PC-9 (cell line): ENCODE data around the gene MCMBP. TPM values are rescaled to one million over a fixed set of nuclear protein-coding genes. Genes with fewer than 3 reads are reported as not detected.

Experiments used
- BruUV-seq: library from RNA; stranded (reverse); fragments of 400-500 nt; replicated peaks from 2 replicates; lab custom pipeline; 2021; lab: Mats Ljungman, UMichigan
- CTCF ChIA-PET: fragments of 300-600 bp; sonication (Branson Sonifier 250); formaldehyde crosslinking; loops from one replicate; lab custom pipeline; 2022; ENCODE audit warnings: antibody characterized with exemption; lab: Charles Lee
- POLR2A ChIA-PET: fragments of 300-600 bp; sonication (Branson Sonifier 250); formaldehyde crosslinking; loops from one replicate; lab custom pipeline; 2022; ENCODE audit warnings: antibody characterized with exemption; ENCODE audit not compliant: unreplicated experiment; lab: Charles Lee
- DNase-seq, 2 experiments: peaks; one replicate each; pipeline versions ENCODE4 v3.0.0 to v3.0.0-alpha.2; 2015 to 2022; ENCODE audit warnings: mixed read lengths in 1 of 2
- H2AFZ ChIP-seq: fragments of 200-600 bp; sonication (generic); 2 replicates; pipeline ENCODE4 v1.8.1; 2017; ENCODE audit warnings: antibody characterized with exemption
- H3F3A ChIP-seq: fragments of 200-600 bp; sonication (generic); 2 replicates; pipeline ENCODE4 v1.8.1; 2017; ENCODE audit warnings: antibody characterized with exemption, mild to moderate bottlenecking, low read depth; ENCODE audit not compliant: insufficient read depth
- H3K27ac ChIP-seq: fragments of 200-600 bp; sonication (generic); 2 replicates; pipeline ENCODE4 v1.6.1; 2016; ENCODE audit warnings: mixed run types
- H3K27me3 ChIP-seq: fragments of 200-600 bp; sonication (generic); 2 replicates; pipeline ENCODE4 v1.6.1; 2016; ENCODE audit warnings: low read depth, mixed run types; ENCODE audit not compliant: insufficient read depth
- H3K36me3 ChIP-seq: fragments of 200-600 bp; sonication (generic); 2 replicates; pipeline ENCODE4 v1.6.1; 2016; ENCODE audit warnings: low read depth, mixed run types
- H3K4me1 ChIP-seq: fragments of 200-600 bp; sonication (generic); replicated peaks from 2 replicates; pipeline ENCODE4 v1.6.1; 2016; ENCODE audit warnings: mixed run types; ENCODE audit not compliant: insufficient read depth
- H3K4me2 ChIP-seq: fragments of 200-600 bp; sonication (generic); 2 replicates; pipeline ENCODE4 v1.6.1; 2017; ENCODE audit warnings: mixed run types
- H3K4me3 ChIP-seq: fragments of 200-600 bp; sonication (generic); 2 replicates; pipeline ENCODE4 v1.6.1; 2016; ENCODE audit warnings: mixed run types
- H3K79me2 ChIP-seq: fragments of 200-600 bp; sonication (generic); 2 replicates; pipeline ENCODE4 v1.6.1; 2017; ENCODE audit warnings: low read depth, mixed run types
- H3K9me2 ChIP-seq: fragments of 200-600 bp; sonication (generic); 2 replicates; pipeline ENCODE4 v1.8.1; 2017; ENCODE audit warnings: mild to moderate bottlenecking; ENCODE audit not compliant: insufficient read depth
- H3K9me3 ChIP-seq: fragments of 200-600 bp; sonication (generic); 2 replicates; pipeline ENCODE4 v1.8.1; 2016; ENCODE audit warnings: low read depth; ENCODE audit not compliant: insufficient read depth
- H4K20me1 ChIP-seq: fragments of 200-600 bp; sonication (generic); 2 replicates; pipeline ENCODE4 v1.8.1; 2017; ENCODE audit not compliant: insufficient read depth
- CTCF ChIP-seq: fragments of 200-600 bp; sonication (generic); conservative IDR thresholded peaks from 2 replicates; pipeline ENCODE4 v1.6.1; 2017; ENCODE audit warnings: mixed run types, antibody characterized with exemption, mild to moderate bottlenecking, moderate library complexity
- EZH2 ChIP-seq: fragments of 200-600 bp; sonication (generic); IDR thresholded peaks from 2 replicates; pipeline ENCODE4 v1.8.0; 2017; ENCODE audit warnings: antibody characterized with exemption, low read depth
- intact Hi-C: fragments of 100-400 bp; cut with micrococcal nuclease; formaldehyde crosslinking; loops from one replicate; pipeline ENCODE4 v1.10.0; 2022; ENCODE audit not compliant: unreplicated experiment
- total RNA-seq: library from RNA; stranded (reverse); gene quantifications from 2 replicates; pipeline ENCODE4 v1.2.3, GENCODE V29; 2021

Gene MCMBP
- total RNA-seq, 1 experiment from 2014 or later = 36.7 TPM

GRCh38 chr10:119812684-119813083 lies 60.0 kb downstream of the MCMBP start:
- Histone ChIP-seq H3K4me3 (no peak overlapping the region), H4K20me1 (no peaks in the 10 kb centered on the region), H3K27ac (no peak overlapping the region), H2AFZ (no peak overlapping the region), H3K79me2 (no peaks in the 10 kb centered on the region), H3K36me3 (no peaks in the 10 kb centered on the region), H3K27me3 (no peaks in the 10 kb centered on the region), H3K9me2 (no peaks in the 10 kb centered on the region), H3K4me2 (no peak overlapping the region), H3F3A (no peaks in the 10 kb centered on the region), H3K4me1 (no peaks in the 10 kb centered on the region), H3K9me3 (no peaks in the 10 kb centered on the region)
- no peak for DNase-seq
- intact Hi-C loops = no loop called here
- ChIA-PET CTCF (no interaction called here), POLR2A (no interaction called here)
- no peak for TF ChIP-seq CTCF
- BruUV-seq = no TSS peak

GRCh38 chr10:119811122-119811521 lies 61.5 kb downstream of the MCMBP start:
- BruUV-seq = no TSS peak
- H2AFZ ChIP-seq = no peak overlapping the region
- ChIA-PET POLR2A (no interaction called here), CTCF (no interaction called here)
- H4K20me1 ChIP-seq = no peaks in the 10 kb centered on the region
- no peak for DNase-seq
- H3K4me3 ChIP-seq = no peak overlapping the region
- H3F3A ChIP-seq = no peaks in the 10 kb centered on the region
- no peaks in the 10 kb centered on the region for H3K79me2 ChIP-seq
- no peaks in the 10 kb centered on the region for H3K4me1 ChIP-seq
- TF ChIP-seq EZH2 = no peak
- no peak for TF ChIP-seq CTCF
- no peaks in the 10 kb centered on the region for H3K9me2 ChIP-seq
- H3K4me2 ChIP-seq = no peak overlapping the region
- H3K27me3 ChIP-seq = no peaks in the 10 kb centered on the region
- no peak overlapping the region for H3K27ac ChIP-seq
- H3K36me3 ChIP-seq = no peaks in the 10 kb centered on the region
- intact Hi-C loops = no loop called here
- H3K9me3 ChIP-seq = no peaks in the 10 kb centered on the region

GRCh38 chr10:119807960-119808697 lies 64.5 kb downstream of the MCMBP start:
- H3K36me3 ChIP-seq = no peaks in the 10 kb centered on the region
- H3K9me2 ChIP-seq = no peaks in the 10 kb centered on the region
- H3K27me3 ChIP-seq = no peaks in the 10 kb centered on the region
- POLR2A ChIA-PET = no interaction called here
- no peaks in the 10 kb centered on the region for H3F3A ChIP-seq
- no peak overlapping the region for H3K4me3 ChIP-seq
- no TSS peak for BruUV-seq
- no peak overlapping the region for H2AFZ ChIP-seq
- no peaks in the 10 kb centered on the region for H3K4me1 ChIP-seq
- DNase-seq = no peak
- no peak overlapping the region for H3K27ac ChIP-seq
- H3K79me2 ChIP-seq = no peaks in the 10 kb centered on the region
- CTCF ChIA-PET = no interaction called here
- TF ChIP-seq CTCF = no peak
- no peak for TF ChIP-seq EZH2
- intact Hi-C loops = no loop called here
- H3K9me3 ChIP-seq = no peaks in the 10 kb centered on the region
- H4K20me1 ChIP-seq = no peaks in the 10 kb centered on the region
- no peak overlapping the region for H3K4me2 ChIP-seq
